Measurements from ENCODE around the gene EEF2K. TPM values are rescaled to one million over a fixed set of nuclear protein-coding genes. Genes with fewer than 3 reads are reported as not detected.

Gene EEF2K
- total RNA-seq, 1 experiment from 2014 or later: 31.0 TPM

DNA sequence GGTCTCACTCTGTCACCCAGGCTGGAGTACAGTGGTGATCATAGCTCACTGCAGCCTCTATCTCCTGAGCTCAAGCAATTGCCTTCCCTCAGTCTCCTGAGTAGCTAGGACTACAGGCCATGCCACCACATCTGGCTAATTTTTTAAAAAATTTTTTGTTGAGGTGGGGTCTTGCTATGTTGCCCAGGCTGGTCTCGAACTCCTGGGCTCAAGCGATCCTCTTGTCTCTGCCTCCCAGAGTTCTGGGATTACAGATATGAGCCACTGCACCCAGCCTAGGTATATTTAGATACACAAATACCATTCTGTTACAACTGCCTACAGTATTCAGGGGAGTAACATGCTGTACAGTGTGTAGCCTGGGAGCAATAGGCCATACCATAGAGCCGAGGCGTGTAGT lies 105.4 kb downstream of the EEF2K start:
- ChIA-PET CTCF (interaction anchor here (2.3 kb wide), 1 partner anchor 11 kb away, joined by 7 read pairs; no protein-coding TSS in a partner anchor), RAD21 (ENCODE audit: low non-redundant PET in 1 of 2, low total read pairs in 2 of 2, uncharacterized antibody in 2 of 2, unreplicated experiment in 2 of 2) (no interaction called here), POLR2A (no interaction called here)
- DNase-seq (ENCODE audit: low read depth, low spot score) (no peak), ATAC-seq (no peak)
- H3K27me3 ChIP-seq (ENCODE audit: insufficient read depth, low read length): no peaks in the 10 kb centered on the region
- H3K4me2 ChIP-seq (ENCODE audit: low read length): no peak overlapping the region
- H3K9me3 ChIP-seq (ENCODE audit: control insufficient read depth in 1 of 2, insufficient read depth in 1 of 2, low read depth in 1 of 2, low read length in 2 of 2): no peaks in the 10 kb centered on the region
- no peaks in the 10 kb centered on the region for H3K79me2 ChIP-seq (ENCODE audit: insufficient read depth, low read length)
- H3K4me3 ChIP-seq (replicated peaks in 1 of 2; ENCODE audit: low read depth in 1 of 2, low read length in 2 of 2): no peak overlapping the region
- TF ChIP-seq RAD21 (IDR thresholded peaks at IDR 0.05; ENCODE audit: low read depth): no peak
- TF ChIP-seq, protein P1, sequence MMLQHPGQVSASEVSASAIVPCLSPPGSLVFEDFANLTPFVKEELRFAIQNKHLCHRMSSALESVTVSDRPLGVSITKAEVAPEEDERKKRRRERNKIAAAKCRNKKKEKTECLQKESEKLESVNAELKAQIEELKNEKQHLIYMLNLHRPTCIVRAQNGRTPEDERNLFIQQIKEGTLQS (IDR thresholded peaks at IDR 0.05): no peak
- no peak for TF ChIP-seq EZH2phosphoT487 (IDR thresholded peaks at IDR 0.05; ENCODE audit: borderline replicate concordance)
- TF ChIP-seq, protein P2, sequence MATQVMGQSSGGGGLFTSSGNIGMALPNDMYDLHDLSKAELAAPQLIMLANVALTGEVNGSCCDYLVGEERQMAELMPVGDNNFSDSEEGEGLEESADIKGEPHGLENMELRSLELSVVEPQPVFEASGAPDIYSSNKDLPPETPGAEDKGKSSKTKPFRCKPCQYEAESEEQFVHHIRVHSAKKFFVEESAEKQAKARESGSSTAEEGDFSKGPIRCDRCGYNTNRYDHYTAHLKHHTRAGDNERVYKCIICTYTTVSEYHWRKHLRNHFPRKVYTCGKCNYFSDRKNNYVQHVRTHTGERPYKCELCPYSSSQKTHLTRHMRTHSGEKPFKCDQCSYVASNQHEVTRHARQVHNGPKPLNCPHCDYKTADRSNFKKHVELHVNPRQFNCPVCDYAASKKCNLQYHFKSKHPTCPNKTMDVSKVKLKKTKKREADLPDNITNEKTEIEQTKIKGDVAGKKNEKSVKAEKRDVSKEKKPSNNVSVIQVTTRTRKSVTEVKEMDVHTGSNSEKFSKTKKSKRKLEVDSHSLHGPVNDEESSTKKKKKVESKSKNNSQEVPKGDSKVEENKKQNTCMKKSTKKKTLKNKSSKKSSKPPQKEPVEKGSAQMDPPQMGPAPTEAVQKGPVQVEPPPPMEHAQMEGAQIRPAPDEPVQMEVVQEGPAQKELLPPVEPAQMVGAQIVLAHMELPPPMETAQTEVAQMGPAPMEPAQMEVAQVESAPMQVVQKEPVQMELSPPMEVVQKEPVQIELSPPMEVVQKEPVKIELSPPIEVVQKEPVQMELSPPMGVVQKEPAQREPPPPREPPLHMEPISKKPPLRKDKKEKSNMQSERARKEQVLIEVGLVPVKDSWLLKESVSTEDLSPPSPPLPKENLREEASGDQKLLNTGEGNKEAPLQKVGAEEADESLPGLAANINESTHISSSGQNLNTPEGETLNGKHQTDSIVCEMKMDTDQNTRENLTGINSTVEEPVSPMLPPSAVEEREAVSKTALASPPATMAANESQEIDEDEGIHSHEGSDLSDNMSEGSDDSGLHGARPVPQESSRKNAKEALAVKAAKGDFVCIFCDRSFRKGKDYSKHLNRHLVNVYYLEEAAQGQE (IDR thresholded peaks at IDR 0.05; ENCODE audit: low read depth): no peak
- no peak for TF ChIP-seq YY1 (IDR thresholded peaks at IDR 0.05; ENCODE audit: extremely low read depth, insufficient replicate concordance, low read depth, low read length)
- no peak for TF ChIP-seq EZH2 (IDR thresholded peaks at IDR 0.05)
- TF ChIP-seq, protein P3, sequence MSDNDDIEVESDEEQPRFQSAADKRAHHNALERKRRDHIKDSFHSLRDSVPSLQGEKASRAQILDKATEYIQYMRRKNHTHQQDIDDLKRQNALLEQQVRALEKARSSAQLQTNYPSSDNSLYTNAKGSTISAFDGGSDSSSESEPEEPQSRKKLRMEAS (IDR thresholded peaks at IDR 0.05): no peak
- TF ChIP-seq JUND (IDR thresholded peaks at IDR 0.05): no peak
- TF ChIP-seq SRF (IDR thresholded peaks at IDR 0.05; ENCODE audit: low read depth): no peak
- TF ChIP-seq SIN3A (IDR thresholded peaks at IDR 0.05; ENCODE audit: low read depth): no peak
- TF ChIP-seq ZNF274 (IDR thresholded peaks at IDR 0.05; ENCODE audit: low read depth, low read length): no peak
- TF ChIP-seq, protein P4, sequence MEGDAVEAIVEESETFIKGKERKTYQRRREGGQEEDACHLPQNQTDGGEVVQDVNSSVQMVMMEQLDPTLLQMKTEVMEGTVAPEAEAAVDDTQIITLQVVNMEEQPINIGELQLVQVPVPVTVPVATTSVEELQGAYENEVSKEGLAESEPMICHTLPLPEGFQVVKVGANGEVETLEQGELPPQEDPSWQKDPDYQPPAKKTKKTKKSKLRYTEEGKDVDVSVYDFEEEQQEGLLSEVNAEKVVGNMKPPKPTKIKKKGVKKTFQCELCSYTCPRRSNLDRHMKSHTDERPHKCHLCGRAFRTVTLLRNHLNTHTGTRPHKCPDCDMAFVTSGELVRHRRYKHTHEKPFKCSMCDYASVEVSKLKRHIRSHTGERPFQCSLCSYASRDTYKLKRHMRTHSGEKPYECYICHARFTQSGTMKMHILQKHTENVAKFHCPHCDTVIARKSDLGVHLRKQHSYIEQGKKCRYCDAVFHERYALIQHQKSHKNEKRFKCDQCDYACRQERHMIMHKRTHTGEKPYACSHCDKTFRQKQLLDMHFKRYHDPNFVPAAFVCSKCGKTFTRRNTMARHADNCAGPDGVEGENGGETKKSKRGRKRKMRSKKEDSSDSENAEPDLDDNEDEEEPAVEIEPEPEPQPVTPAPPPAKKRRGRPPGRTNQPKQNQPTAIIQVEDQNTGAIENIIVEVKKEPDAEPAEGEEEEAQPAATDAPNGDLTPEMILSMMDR (IDR thresholded peaks at IDR 0.05 in 2 of 3, conservative IDR thresholded peaks at IDR 0.05 in 1 of 3; ENCODE audit: borderline replicate concordance in 1 of 3, insufficient read depth in 1 of 3, low read depth in 2 of 3, low read length in 2 of 3): no peak
- TF ChIP-seq EGR1 (IDR thresholded peaks at IDR 0.05; ENCODE audit: low read depth): no peak
- TF ChIP-seq CEBPB (IDR thresholded peaks at IDR 0.05; ENCODE audit: low read depth): no peak
- TF ChIP-seq SP1 (IDR thresholded peaks at IDR 0.05; ENCODE audit: low read depth): no peak
- H3K4me1 ChIP-seq (ENCODE audit: control insufficient read depth in 1 of 2, insufficient read depth in 2 of 2, low read length in 2 of 2): no peaks in the 10 kb centered on the region
- H4K20me1 ChIP-seq (ENCODE audit: insufficient read depth): no peaks in the 10 kb centered on the region
- no TSS peak for BruUV-seq (replicated peaks)
- H3K9ac ChIP-seq (ENCODE audit: low read length): no peak overlapping the region
- no peaks in the 10 kb centered on the region for H3K9me2 ChIP-seq (ENCODE audit: insufficient read depth)
- H2AFZ ChIP-seq (ENCODE audit: low read depth, low read length, poor library complexity, severe bottlenecking): no peak overlapping the region
- intact Hi-C loops (cut with micrococcal nuclease): no loop called here
- peaks cover 24 to 57% of the 10 kb centered on the region in 2 experiments for H3K36me3 ChIP-seq (ENCODE audit: control insufficient read depth in 1 of 2, insufficient read depth in 2 of 2, low read length in 2 of 2)
- no peak overlapping the region for H3K27ac ChIP-seq (ENCODE audit: low read depth, low read length)
